ENCODE results near the gene SMYD3.
"Not testable (repeated sequence)": the region's sequence is repeated elsewhere in the genome, so short reads cannot be mapped to it uniquely, and the experiment has no call there.

SMYD3 gene

GRCh38 chr1:245777752-245778151 lies 729.3 kb downstream of the SMYD3 start:
- Histone ChIP-seq H3K27ac (replicated peaks) (no peak overlapping the region), H3K27me3 (ENCODE audit: insufficient read depth, poor library complexity, severe bottlenecking) (no peaks in the 10 kb centered on the region), H3K4me3 (replicated peaks; ENCODE audit: insufficient read depth, low read length) (no peak overlapping the region)
- TF ChIP-seq REST (IDR thresholded peaks at IDR 0.05; ENCODE audit: insufficient replicate concordance, low read depth), result no peak
- TF ChIP-seq GABPA (IDR thresholded peaks at IDR 0.05; ENCODE audit: low read depth), result no peak
- no peak for TF ChIP-seq POLR2AphosphoS5 (IDR thresholded peaks at IDR 0.05; ENCODE audit: low read depth)
- TF ChIP-seq SPI1 (IDR thresholded peaks at IDR 0.05; ENCODE audit: borderline replicate concordance, low read depth), result no peak
- no peak for TF ChIP-seq CTCF (IDR thresholded peaks at IDR 0.05; ENCODE audit: insufficient read depth, low read length)
- DNase-seq (ENCODE audit: low read depth in 1 of 2, low spot score in 1 of 2), result no peak

- Histone ChIP-seq H3K27me3 (ENCODE audit: insufficient read depth, poor library complexity, severe bottlenecking) (no peaks in the 10 kb centered on the region), H3K4me3 (replicated peaks; ENCODE audit: insufficient read depth, low read length) (no peak overlapping the region), H3K27ac (replicated peaks) (no peak overlapping the region)
- DNase-seq (ENCODE audit: low read depth in 1 of 2, low spot score in 1 of 2), result no peak
- TF ChIP-seq GABPA (IDR thresholded peaks at IDR 0.05; ENCODE audit: low read depth), result no peak
- no peak for TF ChIP-seq POLR2AphosphoS5 (IDR thresholded peaks at IDR 0.05; ENCODE audit: low read depth)
- TF ChIP-seq CTCF (IDR thresholded peaks at IDR 0.05; ENCODE audit: insufficient read depth, low read length), result no peak
- no peak for TF ChIP-seq SPI1 (IDR thresholded peaks at IDR 0.05; ENCODE audit: borderline replicate concordance, low read depth)
- TF ChIP-seq REST (IDR thresholded peaks at IDR 0.05; ENCODE audit: insufficient replicate concordance, low read depth), result no peak
Observed at GRCh38 chr1:245776694-245777332, 730.3 kb downstream of the SMYD3 start.

- H3K4me3 ChIP-seq (replicated peaks; ENCODE audit: insufficient read depth, low read length), result no peak overlapping the region
- DNase-seq (ENCODE audit: low read depth in 1 of 2, low spot score in 1 of 2), result no peak
- TF ChIP-seq CTCF (IDR thresholded peaks at IDR 0.05; ENCODE audit: insufficient read depth, low read length) (no peak), REST (IDR thresholded peaks at IDR 0.05; ENCODE audit: insufficient replicate concordance, low read depth) (no peak), SPI1 (IDR thresholded peaks at IDR 0.05; ENCODE audit: borderline replicate concordance, low read depth) (no peak), GABPA (IDR thresholded peaks at IDR 0.05; ENCODE audit: low read depth) (no peak), POLR2AphosphoS5 (IDR thresholded peaks at IDR 0.05; ENCODE audit: low read depth) (no peak)
- H3K27ac ChIP-seq (replicated peaks), result no peak overlapping the region
- no peaks in the 10 kb centered on the region for H3K27me3 ChIP-seq (ENCODE audit: insufficient read depth, poor library complexity, severe bottlenecking)
Observed at GRCh38 chr1:245776139-245776538, 730.9 kb downstream of the SMYD3 start.

- DNase-seq (ENCODE audit: low read depth in 1 of 2, low spot score in 1 of 2); H3K4me3 ChIP-seq (replicated peaks; ENCODE audit: insufficient read depth, low read length); H3K27me3 ChIP-seq (ENCODE audit: insufficient read depth, poor library complexity, severe bottlenecking); H3K27ac ChIP-seq (replicated peaks): not testable (repeated sequence)
Observed at GRCh38 chr1:245774931-245775330, 732.1 kb downstream of the SMYD3 start.
